Thymus (tissue), 11 donors: ENCODE results near the gene MMD. TPM values are rescaled to one million over a fixed set of nuclear protein-coding genes. Genes with fewer than 3 reads are reported as not detected.
"Not testable (repeated sequence)": the region's sequence is repeated elsewhere in the genome, so short reads cannot be mapped to it uniquely, and the experiment has no call there.

Experiments
- DNase-seq, 9 donors: peaks; one replicate each; pipeline ENCODE4 v3.0.0-alpha.2; 2013; ENCODE audit warnings: low spot score in 9 of 9, low read depth in 6 of 9, missing footprints in 1 of 9
- H3K27ac ChIP-seq, 2 donors: one replicate each; pipeline ENCODE4 v1.5.1; 2013; ENCODE audit warnings: control low read depth in 1 of 2, low read depth in 1 of 2, low read length in 1 of 2, mild to moderate bottlenecking in 1 of 2, moderate library complexity in 1 of 2
- H3K27me3 ChIP-seq, 2 donors: one replicate each; pipeline ENCODE4 v1.5.1; 2013; ENCODE audit warnings: low read length in 1 of 2; ENCODE audit not compliant: control insufficient read depth in 2 of 2, insufficient read depth in 1 of 2
- H3K36me3 ChIP-seq, 2 donors: one replicate each; pipeline ENCODE4 v1.5.1; 2013; ENCODE audit warnings: low read length in 1 of 2, mild to moderate bottlenecking in 1 of 2, moderate library complexity in 1 of 2; ENCODE audit not compliant: control insufficient read depth in 2 of 2, insufficient read depth in 2 of 2
- H3K4me1 ChIP-seq, 2 donors: one replicate each; pipeline ENCODE4 v1.5.1; 2013; ENCODE audit warnings: low read length in 2 of 2; ENCODE audit not compliant: control insufficient read depth in 2 of 2, insufficient read depth in 2 of 2
- H3K4me3 ChIP-seq, 2 donors: one replicate each; pipeline ENCODE4 v1.5.1; 2013; ENCODE audit warnings: low read length in 2 of 2, control low read depth in 1 of 2, mild to moderate bottlenecking in 1 of 2
- H3K9me3 ChIP-seq, 2 donors: one replicate each; pipeline ENCODE4 v1.5.1; 2013; ENCODE audit warnings: low read length in 1 of 2, mild to moderate bottlenecking in 1 of 2; ENCODE audit not compliant: control insufficient read depth in 2 of 2, insufficient read depth in 1 of 2
- WGBS: extraction: QIAGEN DNeasy Blood & Tissue Kit; methylation state at CpG from one replicate; pipeline ENCODE4 v1.1.7; 2013; 5-methylcytosine and 5-hydroxymethylcytosine counted together
- polyA plus RNA-seq: library from polyadenylated mRNA; stranded (reverse); fragments of 200-250 nt; gene quantifications from one replicate; pipeline ENCODE4 v1.2.3, GENCODE V29; 2013
- total RNA-seq: library from RNA; stranded (reverse); fragments of 120-200 nt; gene quantifications from one replicate; pipeline ENCODE4 v1.2.4, GENCODE V29; 2013
- donor health status: healthy.

MMD gene
- total and polyA plus RNA-seq, 2 donors = 9.1 to 17.0 TPM

- H3K4me1 ChIP-seq = peaks cover 6% of the 10 kb centered on the region in 2 donors
- no peak overlapping the region for H3K4me3 ChIP-seq
- H3K36me3 ChIP-seq = no peaks in the 10 kb centered on the region
- 93% methylated on average over 4 of the region's 4 CpGs for WGBS
- no peaks in the 10 kb centered on the region for H3K9me3 ChIP-seq
- H3K27ac ChIP-seq = no peak overlapping the region
- H3K27me3 ChIP-seq = no peaks in the 10 kb centered on the region
- DNase-seq = no peak
These were observed 25.1 kb upstream of the MMD start for GRCh38 chr17:55446581-55447205.

- not testable (repeated sequence) for DNase-seq, H3K36me3 ChIP-seq, H3K27me3 ChIP-seq, H3K9me3 ChIP-seq, H3K4me1 ChIP-seq, H3K27ac ChIP-seq, H3K4me3 ChIP-seq
- 99% methylated on average over 4 of the region's 4 CpGs for WGBS
These were observed 24.4 kb upstream of the MMD start for GRCh38 chr17:55446004-55446403.

- Histone ChIP-seq H3K9me3 (no peaks in the 10 kb centered on the region), H3K4me1 (no peaks in the 10 kb centered on the region), H3K27ac (no peak overlapping the region), H3K36me3 (no peaks in the 10 kb centered on the region), H3K27me3 (no peaks in the 10 kb centered on the region), H3K4me3 (no peak overlapping the region)
- no peak for DNase-seq
- 87% methylated on average over 6 of the region's 6 CpGs for WGBS
These were observed 23.1 kb upstream of the MMD start for GRCh38 chr17:55444471-55445441.

GRCh38 chr17:55443904-55444303 lies 22.3 kb upstream of the MMD start:
- 98% methylated on average over 10 of the region's 10 CpGs for WGBS

GRCh38 chr17:55442953-55443683 lies 21.5 kb upstream of the MMD start:
- Histone ChIP-seq H3K36me3 (no peaks in the 10 kb centered on the region), H3K27me3 (no peaks in the 10 kb centered on the region), H3K27ac (no peak overlapping the region), H3K4me1 (no peaks in the 10 kb centered on the region), H3K9me3 (no peaks in the 10 kb centered on the region), H3K4me3 (no peak overlapping the region)
- no peak for DNase-seq
- 98% methylated on average over 6 of the region's 6 CpGs for WGBS

More at GRCh38 chr17:55443904-55444303, 22.3 kb upstream of the MMD start:
- Histone ChIP-seq H3K27ac (no peak overlapping the region), H3K27me3 (no peaks in the 10 kb centered on the region), H3K4me3 (no peak overlapping the region), H3K36me3 (no peaks in the 10 kb centered on the region), H3K9me3 (no peaks in the 10 kb centered on the region), H3K4me1 (no peaks in the 10 kb centered on the region)
- no peak for DNase-seq

GRCh38 chr17:55442462-55442861 lies 20.8 kb upstream of the MMD start:
- Histone ChIP-seq H3K27me3 (no peaks in the 10 kb centered on the region), H3K4me1 (no peaks in the 10 kb centered on the region), H3K27ac (no peak overlapping the region), H3K9me3 (no peaks in the 10 kb centered on the region), H3K36me3 (no peaks in the 10 kb centered on the region), H3K4me3 (no peak overlapping the region)
- DNase-seq = no peak
- WGBS = 97% methylated on average over 5 of the region's 5 CpGs

- Histone ChIP-seq H3K27me3 (no peaks in the 10 kb centered on the region), H3K9me3 (no peaks in the 10 kb centered on the region), H3K27ac (no peak overlapping the region), H3K4me1 (no peaks in the 10 kb centered on the region), H3K36me3 (no peaks in the 10 kb centered on the region), H3K4me3 (no peak overlapping the region)
- 40% methylated on average over 2 of the region's 2 CpGs for WGBS
- DNase-seq = no peak
These were observed 19.9 kb upstream of the MMD start for GRCh38 chr17:55441544-55441943.

GRCh38 chr17:55440391-55440790 lies 18.8 kb upstream of the MMD start:
- 93% methylated on average over 3 of the region's 3 CpGs for WGBS
- Histone ChIP-seq H3K9me3 (no peaks in the 10 kb centered on the region), H3K27me3 (no peaks in the 10 kb centered on the region), H3K4me1 (no peaks in the 10 kb centered on the region), H3K27ac (no peak overlapping the region), H3K36me3 (no peaks in the 10 kb centered on the region), H3K4me3 (no peak overlapping the region)
- no peak for DNase-seq

- H3K9me3 ChIP-seq = no peaks in the 10 kb centered on the region
- H3K27ac ChIP-seq = no peak overlapping the region
- no peak overlapping the region for H3K4me3 ChIP-seq
- WGBS = 17% methylated on average over 5 of the region's 5 CpGs
- no peak for DNase-seq
- no peaks in the 10 kb centered on the region for H3K4me1 ChIP-seq
- H3K36me3 ChIP-seq = no peaks in the 10 kb centered on the region
- no peaks in the 10 kb centered on the region for H3K27me3 ChIP-seq
These were observed 15.5 kb upstream of the MMD start for GRCh38 chr17:55437159-55437605.
